ENCODE data around the gene ZMIZ2.
"Not testable (repeated sequence)": the region's sequence is repeated elsewhere in the genome, so short reads cannot be mapped to it uniquely, and the experiment has no call there.

The ZMIZ2 gene

GRCh38 chr7:44727158-44727936 is 21.3 kb upstream of the ZMIZ2 start:
- DNase-seq, result no peak

GRCh38 chr7:44727937-44728262 is 20.7 kb upstream of the ZMIZ2 start:
- no peak for DNase-seq

- no peak for DNase-seq
Observed at GRCh38 chr7:44729949-44730590, 18.6 kb upstream of the ZMIZ2 start.

GRCh38 chr7:44732971-44733370 is 15.7 kb upstream of the ZMIZ2 start:
- not testable (repeated sequence) for DNase-seq

- peak; percentile 66 for DNase-seq
Observed at GRCh38 chr7:44733708-44734481, 14.8 kb upstream of the ZMIZ2 start.

GRCh38 chr7:44735403-44736165 is 13.1 kb upstream of the ZMIZ2 start:
- no peak for DNase-seq

- no peak for DNase-seq
Observed at GRCh38 chr7:44736896-44737295, 11.8 kb upstream of the ZMIZ2 start.

- no peak for DNase-seq
Observed at GRCh38 chr7:44738051-44738723, 10.5 kb upstream of the ZMIZ2 start.

- no peak for DNase-seq
Observed at GRCh38 chr7:44738876-44739665, 9.6 kb upstream of the ZMIZ2 start.

- peak; percentile 15 for DNase-seq
Observed at GRCh38 chr7:44740055-44740454, 8.6 kb upstream of the ZMIZ2 start.

- DNase-seq, result no peak
Observed at GRCh38 chr7:44743750-44744149, 4.9 kb upstream of the ZMIZ2 start.

- DNase-seq, result peak; percentile 88
Observed at GRCh38 chr7:44748948-44749731, 493 bp downstream of the ZMIZ2 start.

GRCh38 chr7:44749992-44750391 is 1.3 kb downstream of the ZMIZ2 start:
- no peak for DNase-seq

GRCh38 chr7:44750424-44750823 is 1.8 kb downstream of the ZMIZ2 start:
- DNase-seq, result no peak

- DNase-seq, result peak; percentile 25
Observed at GRCh38 chr7:44750921-44751571, 2.4 kb downstream of the ZMIZ2 start.

- no peak for DNase-seq
Observed at GRCh38 chr7:44752822-44753221, 4.2 kb downstream of the ZMIZ2 start.

GRCh38 chr7:44754802-44755697 is 6.4 kb downstream of the ZMIZ2 start:
- no peak for DNase-seq

- no peak for DNase-seq
Observed at GRCh38 chr7:44755698-44756627, 7.3 kb downstream of the ZMIZ2 start.

All from NCI-H69 (cell line).